Activated gamma-delta T cell treated with Interleukin-2 at 50 U/mL for 16 hours (primary cell): Measurements from ENCODE around the gene ZKSCAN8.

ENCODE experiments used
- DNase-seq: peaks from one replicate; pipeline ENCODE4 v3.0.0-alpha.2; 2020

The ZKSCAN8 gene

GRCh38 chr6:28140616-28141015 is 1.1 kb upstream of the ZKSCAN8 start:
- no peak for DNase-seq

GRCh38 chr6:28142446-28142845 is 763 bp downstream of the ZKSCAN8 start:
- DNase-seq = no peak

GRCh38 chr6:28145231-28145630 is 3.5 kb downstream of the ZKSCAN8 start:
- no peak for DNase-seq

- no peak for DNase-seq
Measured at GRCh38 chr6:28152531-28152930, 10.8 kb downstream of the ZKSCAN8 start.

GRCh38 chr6:28153546-28153945 is 11.9 kb downstream of the ZKSCAN8 start:
- DNase-seq = no peak

- DNase-seq = no peak
Measured at GRCh38 chr6:28154357-28154756, 12.7 kb downstream of the ZKSCAN8 start.

- DNase-seq = no peak
Measured at GRCh38 chr6:28158318-28158717, 16.6 kb downstream of the ZKSCAN8 start.

GRCh38 chr6:28159029-28159607 is 17.4 kb downstream of the ZKSCAN8 start:
- DNase-seq = no peak

GRCh38 chr6:28160233-28160632 is 18.6 kb downstream of the ZKSCAN8 start:
- DNase-seq = no peak

- peak; percentile 80 for DNase-seq
Measured at GRCh38 chr6:28161410-28162079, 19.9 kb downstream of the ZKSCAN8 start.

- DNase-seq = no peak
Measured at GRCh38 chr6:28165563-28165962, 23.9 kb downstream of the ZKSCAN8 start.

- DNase-seq = no peak
Measured at GRCh38 chr6:28167068-28167467, 25.4 kb downstream of the ZKSCAN8 start.

GRCh38 chr6:28167926-28168325 is 26.2 kb downstream of the ZKSCAN8 start:
- no peak for DNase-seq

- DNase-seq = no peak
Measured at GRCh38 chr6:28171271-28171670, 29.6 kb downstream of the ZKSCAN8 start.

GRCh38 chr6:28172006-28172405 is 30.3 kb downstream of the ZKSCAN8 start:
- no peak for DNase-seq

GRCh38 chr6:28176373-28176772 is 34.7 kb downstream of the ZKSCAN8 start:
- DNase-seq = no peak

GRCh38 chr6:28182255-28182654 is 40.6 kb downstream of the ZKSCAN8 start:
- DNase-seq = no peak

GRCh38 chr6:28188111-28188979 is 46.7 kb downstream of the ZKSCAN8 start:
- DNase-seq = no peak

- DNase-seq = no peak
Measured at GRCh38 chr6:28200020-28200419, 58.3 kb downstream of the ZKSCAN8 start.

- DNase-seq = no peak
Measured at GRCh38 chr6:28203201-28203600, 61.5 kb downstream of the ZKSCAN8 start.

- DNase-seq = no peak
Measured at GRCh38 chr6:28205879-28206278, 64.2 kb downstream of the ZKSCAN8 start.

GRCh38 chr6:28206527-28206926 is 64.8 kb downstream of the ZKSCAN8 start:
- no peak for DNase-seq

GRCh38 chr6:28206928-28207509 is 65.3 kb downstream of the ZKSCAN8 start:
- DNase-seq = no peak
